H1 (cell line): ENCODE data around the gene MPHOSPH9. TPM values are rescaled to one million over a fixed set of nuclear protein-coding genes. Genes with fewer than 3 reads are reported as not detected.

Experiments
- CTCF ChIA-PET: fragments of 300-600 bp; sonication (Branson Sonifier 250); formaldehyde crosslinking; loops from one replicate; lab custom pipeline; 2021; ENCODE audit not compliant: partially characterized antibody; lab: Charles Lee
- POLR2A ChIA-PET: fragments of 300-600 bp; sonication (Branson Sonifier 250); formaldehyde crosslinking; loops from one replicate; lab custom pipeline; 2021; ENCODE audit warnings: inconsistent platforms; ENCODE audit not compliant: partially characterized antibody; lab: Charles Lee
- DNase-seq, 2 experiments: peaks; one replicate each; pipeline versions ENCODE4 v3.0.0 to v3.0.0-alpha.2; 2010 to 2022; ENCODE audit warnings: low spot score in 2 of 2, low read depth in 1 of 2, mixed read lengths in 1 of 2
- FAIRE-seq: peaks from 2 replicates; lab custom pipeline; 2011; peaks lifted over from hg19 to GRCh38; lab: Jason Lieb, UNC
- H2AFZ ChIP-seq: 2 replicates; pipeline ENCODE4 v1.8.1; 2012; ENCODE audit warnings: low read length, inconsistent platforms
- H2AK5ac ChIP-seq: 2 replicates; pipeline ENCODE4 v1.6.1; 2013; ENCODE audit warnings: low read depth, low read length
- H2BK120ac ChIP-seq: replicated peaks from 2 replicates; pipeline ENCODE3; 2013; ENCODE audit warnings: low read depth, low read length, inconsistent platforms
- H2BK12ac ChIP-seq: 2 replicates; pipeline ENCODE4 v1.6.1; 2013; ENCODE audit warnings: low read depth, low read length
- H2BK15ac ChIP-seq: 2 replicates; pipeline ENCODE4 v1.6.1; 2013; ENCODE audit warnings: low read length
- H2BK20ac ChIP-seq: 2 replicates; pipeline ENCODE4 v1.6.1; 2013; ENCODE audit warnings: low read length
- H2BK5ac ChIP-seq: 2 replicates; pipeline ENCODE4 v1.6.1; 2013; ENCODE audit warnings: low read depth, low read length
- H3K14ac ChIP-seq: 2 replicates; pipeline ENCODE4 v1.6.1; 2013; ENCODE audit warnings: inconsistent platforms; ENCODE audit not compliant: insufficient read length
- H3K18ac ChIP-seq: 2 replicates; pipeline ENCODE4 v1.6.1; 2013; ENCODE audit warnings: low read length; ENCODE audit errors: extremely low read depth
- H3K23ac ChIP-seq: 2 replicates; pipeline ENCODE4 v1.6.1; 2013; ENCODE audit warnings: inconsistent platforms; ENCODE audit not compliant: insufficient read length
- H3K23me2 ChIP-seq: 2 replicates; pipeline ENCODE4 v1.6.1; 2013; ENCODE audit warnings: low read depth, low read length
- H3K27ac ChIP-seq: 2 replicates; pipeline ENCODE4 v1.6.1; 2011; ENCODE audit warnings: low read depth, low read length, inconsistent platforms
- H3K27me3 ChIP-seq, 4 experiments: replicated peaks in 1 of 4; 1 replicate in 1 of 4; 2 replicates in 3 of 4; pipeline versions ENCODE4 v1.6.1 to v1.8.1; 2011 to 2013; ENCODE audit warnings: low read length in 3 of 4, mild to moderate bottlenecking in 3 of 4, inconsistent platforms in 2 of 4, mixed read lengths in 2 of 4, moderate library complexity in 1 of 4; ENCODE audit not compliant: control insufficient read depth in 3 of 4, insufficient read depth in 3 of 4; ENCODE audit errors: extremely low read depth in 1 of 4
- H3K36me3 ChIP-seq, 4 experiments: 2 replicates each; pipeline versions ENCODE4 v1.6.1 to v1.8.1; 2011 to 2013; ENCODE audit warnings: mild to moderate bottlenecking in 4 of 4, low read length in 3 of 4, moderate library complexity in 2 of 4, control low read depth in 1 of 4, inconsistent platforms in 1 of 4; ENCODE audit not compliant: insufficient read depth in 4 of 4, control insufficient read depth in 2 of 4
- H3K4ac ChIP-seq: replicated peaks from 2 replicates; pipeline ENCODE3; 2013; ENCODE audit warnings: low read length, low read depth, mixed read lengths, inconsistent platforms; ENCODE audit not compliant: insufficient read length
- H3K4me1 ChIP-seq, 4 experiments: replicated peaks in 1 of 4; 1 replicate in 1 of 4; 2 replicates in 3 of 4; pipeline versions ENCODE4 v1.6.1 to v1.8.1; 2011 to 2013; ENCODE audit warnings: low read length in 3 of 4, inconsistent platforms in 2 of 4, mixed read lengths in 1 of 4; ENCODE audit not compliant: insufficient read depth in 4 of 4, control insufficient read depth in 3 of 4
- H3K4me2 ChIP-seq, 2 experiments: 2 replicates each; pipeline versions ENCODE4 v1.6.1 to v1.8.1; 2011 to 2013; ENCODE audit warnings: low read depth in 2 of 2, low read length in 2 of 2, control low read depth in 1 of 2, inconsistent platforms in 1 of 2, mild to moderate bottlenecking in 1 of 2; ENCODE audit not compliant: insufficient read depth in 1 of 2
- H3K4me3 ChIP-seq, 4 experiments: fragments of 200-600, 300-600 bp in 1 of 4; sonication (generic), shearing (Covaris generic), sonication (Bioruptor Twin) in 1 of 4; 2 replicates each; pipeline versions ENCODE4 v1.5.1 to v1.8.1; 2011 to 2016; ENCODE audit warnings: low read length in 4 of 4, low read depth in 3 of 4, control low read depth in 2 of 4, inconsistent platforms in 2 of 4, mild to moderate bottlenecking in 2 of 4, mixed read lengths in 1 of 4, moderate library complexity in 1 of 4; ENCODE audit not compliant: insufficient read depth in 2 of 4; ENCODE audit errors: extremely low read depth in 1 of 4
- H3K56ac ChIP-seq: replicated peaks from 2 replicates; pipeline ENCODE3; 2013; ENCODE audit warnings: low read depth, mild to moderate bottlenecking, mixed read lengths, low read length, inconsistent platforms; ENCODE audit not compliant: insufficient read length
- H3K79me1 ChIP-seq: 2 replicates; pipeline ENCODE4 v1.6.1; 2013; ENCODE audit warnings: low read depth, low read length, control low read depth
- H3K79me2 ChIP-seq, 2 experiments: 2 replicates each; pipeline versions ENCODE4 v1.6.1 to v1.8.1; 2012 to 2013; ENCODE audit warnings: low read length in 2 of 2, mild to moderate bottlenecking in 2 of 2, inconsistent platforms in 1 of 2; ENCODE audit not compliant: insufficient read depth in 2 of 2, control insufficient read depth in 1 of 2
- H3K9ac ChIP-seq, 4 experiments: replicated peaks in 1 of 4; 1 replicate in 1 of 4; 2 replicates in 3 of 4; pipeline versions ENCODE4 v1.6.1 to v1.8.1; 2011 to 2013; ENCODE audit warnings: low read depth in 3 of 4, low read length in 3 of 4, control low read depth in 2 of 4, mild to moderate bottlenecking in 2 of 4, moderate library complexity in 2 of 4, inconsistent platforms in 1 of 4; ENCODE audit errors: extremely low read depth in 1 of 4
- H3K9me3 ChIP-seq, 2 experiments: 2 replicates each; pipeline versions ENCODE4 v1.6.1 to v1.8.1; 2012 to 2013; ENCODE audit warnings: mild to moderate bottlenecking in 2 of 2, moderate library complexity in 2 of 2, control low read depth in 1 of 2, inconsistent platforms in 1 of 2, low read depth in 1 of 2, low read length in 1 of 2, mixed read lengths in 1 of 2; ENCODE audit not compliant: insufficient read depth in 2 of 2
- H4K20me1 ChIP-seq, 2 experiments: replicated peaks in 1 of 2; 2 replicates each; pipeline versions ENCODE3 to v1.8.1; 2011 to 2013; ENCODE audit warnings: inconsistent platforms in 2 of 2, low read length in 2 of 2, mild to moderate bottlenecking in 1 of 2; ENCODE audit not compliant: insufficient read depth in 2 of 2, control insufficient read depth in 1 of 2
- H4K5ac ChIP-seq: 2 replicates; pipeline ENCODE4 v1.6.1; 2013; ENCODE audit warnings: low read length, low read depth, mixed read lengths, inconsistent platforms; ENCODE audit not compliant: insufficient read length
- H4K8ac ChIP-seq: 2 replicates; pipeline ENCODE4 v1.8.0; 2013; ENCODE audit warnings: mild to moderate bottlenecking, moderate library complexity, low read length, inconsistent platforms; ENCODE audit not compliant: insufficient read depth; ENCODE audit errors: extremely low read depth
- H4K91ac ChIP-seq: replicated peaks from 2 replicates; pipeline ENCODE3; 2013; ENCODE audit warnings: low read length, mixed read lengths, inconsistent platforms; ENCODE audit not compliant: insufficient read length
- ATF3 ChIP-seq: IDR thresholded peaks from 2 replicates; pipeline ENCODE4 v1.6.1; 2011; ENCODE audit warnings: low read depth, mild to moderate bottlenecking, low read length; ENCODE audit not compliant: insufficient read depth
- BACH1 ChIP-seq: IDR thresholded peaks from 2 replicates; pipeline ENCODE4 v1.6.1; 2012; ENCODE audit warnings: low read length, improper control_type of control experiment
- FOSL1 ChIP-seq: IDR thresholded peaks from 2 replicates; pipeline ENCODE4 v1.6.1; 2011; ENCODE audit warnings: mild to moderate bottlenecking, low read depth, low read length, moderate library complexity; ENCODE audit not compliant: insufficient read depth
- GTF2F1 ChIP-seq: IDR thresholded peaks from 2 replicates; pipeline ENCODE4 v1.6.1; 2012; ENCODE audit warnings: low read depth, low read length, improper control_type of control experiment, borderline replicate concordance
- JUND ChIP-seq: IDR thresholded peaks from 2 replicates; pipeline ENCODE4 v1.6.1; 2011; ENCODE audit warnings: mild to moderate bottlenecking, improper control_type of control experiment, low read length
- KDM1A ChIP-seq: fragments of 200-600, 300-600 bp; sonication (generic); IDR thresholded peaks from 2 replicates; pipeline ENCODE4 v1.7.1; 2016; ENCODE audit warnings: mild to moderate bottlenecking, low read length, borderline replicate concordance
- POU5F1 ChIP-seq: IDR thresholded peaks from 2 replicates; pipeline ENCODE4 v1.6.1; 2011; ENCODE audit warnings: low read depth, mild to moderate bottlenecking, low read length, moderate library complexity
- RXRA ChIP-seq: IDR thresholded peaks from 2 replicates; pipeline ENCODE4 v1.6.1; 2011; ENCODE audit warnings: low read depth, mild to moderate bottlenecking, low read length, moderate library complexity; ENCODE audit not compliant: insufficient read depth
- SIX5 ChIP-seq: IDR thresholded peaks from 2 replicates; pipeline ENCODE4 v1.6.1; 2011; ENCODE audit warnings: mild to moderate bottlenecking, low read depth, low read length
- WGBS, 2 experiments: shearing (Covaris generic) in 1 of 2; methylation state at CpG; one replicate each; pipeline versions ENCODE4 v1.1.6 to v1.1.7; 2013 to 2015; ENCODE audit warnings: low lambda C conversion rate in 2 of 2, mixed read lengths in 2 of 2, inconsistent platforms in 1 of 2, low coverage in 1 of 2, missing lambda C conversion rate in 1 of 2; ENCODE audit not compliant: insufficient replicate concordance in 2 of 2, insufficient coverage in 1 of 2, insufficient read length in 1 of 2; ENCODE audit errors: extremely low coverage in 1 of 2, missing lambda C conversion rate in 1 of 2; 5-methylcytosine and 5-hydroxymethylcytosine counted together
- polyA plus RNA-seq, 7 experiments: library from polyadenylated mRNA; depleted of rRNA in 3 of 7; stranded (reverse) in 5 of 7; unstranded in 2 of 7; fragments of >200 nt in 5 of 7; fragments of 200-250 nt in 2 of 7; gene quantifications; 1 replicate in 5 of 7; 2 replicates in 1 of 7; 4 replicates in 1 of 7; pipeline versions ENCODE4 v1.2.1 to v1.2.3, GENCODE V29; 2011 to 2013; ENCODE audit warnings: missing spikeins in 2 of 7, mixed read lengths in 2 of 7
- total RNA-seq: library from RNA; stranded (reverse); fragmentation: NEBNext Ultra II Directional; extraction: Animal tissue kit (Norgen Biotek cat#: 25700); gene quantifications from 2 replicates; pipeline ENCODE4 v1.2.1, GENCODE V29; 2021
- TF ChIP-seq, protein P1 (sequence below): IDR thresholded peaks from 2 replicates; pipeline ENCODE4 v1.6.1; 2012; ENCODE audit warnings: low read length, inconsistent platforms

MPHOSPH9 gene
- total and polyA plus RNA-seq, 2 of the 8 experiments (the other 6 are each of a cell fraction or from before 2014, with no cell fraction given) = 8.8 to 48.8 TPM

DNA sequence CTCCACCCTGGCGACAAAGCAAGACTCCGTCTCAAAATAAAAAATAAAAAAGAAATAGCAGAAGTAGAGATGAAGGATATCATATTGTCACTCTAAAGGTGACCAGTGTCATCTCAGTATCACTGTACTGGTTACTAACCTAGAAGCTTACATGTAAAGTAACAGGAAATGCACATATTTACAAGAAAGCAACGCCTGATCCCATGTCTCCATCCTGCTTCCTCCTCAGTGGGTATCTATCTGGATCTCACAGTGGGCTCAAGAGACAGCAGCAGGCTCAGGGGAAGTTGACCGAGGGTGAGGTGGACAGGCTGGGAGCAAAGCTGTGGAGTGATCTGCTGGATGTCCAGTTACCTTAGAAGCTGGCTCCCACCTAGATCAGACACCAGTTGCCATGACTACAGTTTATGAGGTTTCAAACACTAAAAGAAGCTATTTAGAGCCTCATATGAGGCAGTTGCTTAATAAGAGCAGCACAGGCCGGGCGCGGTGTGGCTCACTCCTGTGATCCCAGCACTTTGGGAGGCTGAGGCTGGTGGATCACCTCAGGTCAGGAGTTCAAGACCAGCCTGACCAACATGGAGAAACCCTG, 10.8 kb upstream of the MPHOSPH9 start:
- Histone ChIP-seq H4K20me1 (peaks cover 0 to 1% of the 10 kb centered on the region in 2 experiments), H3K79me2 (peaks cover 0 to 11% of the 10 kb centered on the region in 2 experiments; a peak in 1 of 4 replicates), H2BK20ac (no peak overlapping the region), H3K36me3 (peaks cover 0 to 8% (median 4%) of the 10 kb centered on the region in 4 experiments; a peak in 4 of 8 replicates), H4K91ac (no peak overlapping the region), H4K5ac (no peak overlapping the region), H3K18ac (no peak overlapping the region), H4K8ac (no peak overlapping the region), H2AFZ (no peak overlapping the region), H3K9me3 (peaks cover 3 to 5% of the 10 kb centered on the region in 2 experiments; a peak in 3 of 4 replicates), H3K14ac (no peak overlapping the region), H3K4me1 (no peaks in the 10 kb centered on the region), H3K9ac (no peak overlapping the region), H3K23ac (no peak overlapping the region), H3K4me2 (no peak overlapping the region), H2BK15ac (no peak overlapping the region), H2BK5ac (no peak overlapping the region), H2BK120ac (no peak overlapping the region), H3K27ac (no peak overlapping the region), H3K23me2 (no peaks in the 10 kb centered on the region), H3K4me3 (no peak overlapping the region), H3K79me1 (peaks cover 5% of the 10 kb centered on the region; the same call in 1 of the 2 replicates), H2BK12ac (no peak overlapping the region), H3K27me3 (no peaks in the 10 kb centered on the region), H3K4ac (no peak overlapping the region), H2AK5ac (no peak overlapping the region), H3K56ac (no peak overlapping the region)
- POLR2A ChIA-PET = interaction anchor here (0.9 to 1.5 kb wide), 2 partner anchors 11 to 21 kb away, joined by 3 to 12 read pairs; partner anchors contain the start of genes MPHOSPH9 and MTRFR
- no peak for DNase-seq
- FAIRE-seq = no peak
- CTCF ChIA-PET = interaction anchor here (0.8 to 1.5 kb wide), 4 partner anchors 8 to 384 kb away, joined by 3 to 4 read pairs (median 4); no protein-coding TSS in a partner anchor
- WGBS, 2 experiments = 87% methylated on average over 7 of the region's 7 CpGs; no CpG with 5 or more reads in 1 of the 2 experiments
- TF ChIP-seq KDM1A (no peak), GTF2F1 (no peak), BACH1 (no peak), JUND (no peak), FOSL1 (no peak), SIX5 (no peak), RXRA (no peak), ATF3 (no peak), POU5F1 (no peak)
- TF ChIP-seq, protein P1, sequence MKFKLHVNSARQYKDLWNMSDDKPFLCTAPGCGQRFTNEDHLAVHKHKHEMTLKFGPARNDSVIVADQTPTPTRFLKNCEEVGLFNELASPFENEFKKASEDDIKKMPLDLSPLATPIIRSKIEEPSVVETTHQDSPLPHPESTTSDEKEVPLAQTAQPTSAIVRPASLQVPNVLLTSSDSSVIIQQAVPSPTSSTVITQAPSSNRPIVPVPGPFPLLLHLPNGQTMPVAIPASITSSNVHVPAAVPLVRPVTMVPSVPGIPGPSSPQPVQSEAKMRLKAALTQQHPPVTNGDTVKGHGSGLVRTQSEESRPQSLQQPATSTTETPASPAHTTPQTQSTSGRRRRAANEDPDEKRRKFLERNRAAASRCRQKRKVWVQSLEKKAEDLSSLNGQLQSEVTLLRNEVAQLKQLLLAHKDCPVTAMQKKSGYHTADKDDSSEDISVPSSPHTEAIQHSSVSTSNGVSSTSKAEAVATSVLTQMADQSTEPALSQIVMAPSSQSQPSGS = no peak
